SU-DHL-6 (cell line): ENCODE measurements around the gene KCNH3.

ENCODE experiments used
- H2AFZ ChIP-seq: fragments of 200-600 bp; sonication (generic); 2 replicates; pipeline ENCODE4 v1.6.1; 2014; ENCODE audit warnings: low read depth, mild to moderate bottlenecking, moderate library complexity, mixed read lengths, antibody characterized with exemption, low read length; ENCODE audit not compliant: severe bottlenecking
- H3F3A ChIP-seq: fragments of 200-600 bp; shearing (Covaris generic); 2 replicates; pipeline ENCODE4 v1.6.0; 2016; ENCODE audit warnings: antibody characterized with exemption, mild to moderate bottlenecking; ENCODE audit not compliant: insufficient read depth
- H3K27ac ChIP-seq: fragments of 200-600 bp; sonication (generic); 2 replicates; pipeline ENCODE4 v1.5.1; 2016; ENCODE audit warnings: low read depth, mild to moderate bottlenecking, low read length, moderate library complexity, mixed read lengths
- H3K27me3 ChIP-seq: fragments of 200-600 bp; sonication (generic), shearing (Covaris generic); 2 replicates; pipeline ENCODE4 v1.6.0; 2014; ENCODE audit warnings: mild to moderate bottlenecking, low read length
- H3K36me3 ChIP-seq: fragments of 200-600 bp; sonication (generic); 2 replicates; pipeline ENCODE4 v1.6.1; 2014; ENCODE audit warnings: mild to moderate bottlenecking, low read length, mixed read lengths
- H3K4me2 ChIP-seq: fragments of 300-600, 200-600 bp; shearing (Covaris generic), sonication (generic); 2 replicates; pipeline ENCODE4 v1.6.0; 2014; ENCODE audit warnings: low read length, low read depth, mild to moderate bottlenecking; ENCODE audit not compliant: poor library complexity, severe bottlenecking
- H3K4me3 ChIP-seq: fragments of 200-600 bp; sonication (generic); 2 replicates; pipeline ENCODE4 v1.5.1; 2014; ENCODE audit warnings: antibody characterized with exemption, low read length, mild to moderate bottlenecking, mixed read lengths; ENCODE audit not compliant: insufficient read depth, poor library complexity, severe bottlenecking
- H3K79me2 ChIP-seq: fragments of 200-600 bp; sonication (generic); 2 replicates; pipeline ENCODE4 v1.6.1; 2014; ENCODE audit warnings: mild to moderate bottlenecking, low read length, moderate library complexity; ENCODE audit not compliant: insufficient read depth
- H3K9ac ChIP-seq: fragments of 200-600 bp; sonication (generic); 2 replicates; pipeline ENCODE4 v1.7.0; 2014; ENCODE audit warnings: mild to moderate bottlenecking, low read length
- H3K9me2 ChIP-seq: fragments of 200-600 bp; sonication (generic); replicated peaks from 2 replicates; pipeline ENCODE4 v1.6.1; 2014; ENCODE audit warnings: low read length; ENCODE audit not compliant: insufficient read depth
- H3K9me3 ChIP-seq: fragments of 200-600 bp; sonication (generic); 2 replicates; pipeline ENCODE4 v1.6.1; 2014; ENCODE audit warnings: low read length, mixed read lengths; ENCODE audit not compliant: insufficient read depth
- H4K20me1 ChIP-seq: fragments of 200-600 bp; sonication (generic); 2 replicates; pipeline ENCODE4 v1.6.1; 2014; ENCODE audit warnings: low read depth, mild to moderate bottlenecking, antibody characterized with exemption, low read length, moderate library complexity, mixed read lengths
- EZH2phosphoT487 ChIP-seq: fragments of 200-600 bp; sonication (generic), shearing (Covaris generic); conservative IDR thresholded peaks from 2 replicates; pipeline ENCODE4 v1.6.1; 2018; ENCODE audit warnings: mild to moderate bottlenecking, antibody characterized with exemption, low read length, moderate library complexity, mixed read lengths
- TF ChIP-seq, protein P1 (sequence below): fragments of 200-600 bp; sonication (generic); IDR thresholded peaks from one replicate; pipeline ENCODE4 v1.5.1; 2017; ENCODE audit warnings: antibody characterized with exemption, mild to moderate bottlenecking, low read length, moderate library complexity; ENCODE audit not compliant: insufficient read depth, poor library complexity, severe bottlenecking

The KCNH3 gene

DNA sequence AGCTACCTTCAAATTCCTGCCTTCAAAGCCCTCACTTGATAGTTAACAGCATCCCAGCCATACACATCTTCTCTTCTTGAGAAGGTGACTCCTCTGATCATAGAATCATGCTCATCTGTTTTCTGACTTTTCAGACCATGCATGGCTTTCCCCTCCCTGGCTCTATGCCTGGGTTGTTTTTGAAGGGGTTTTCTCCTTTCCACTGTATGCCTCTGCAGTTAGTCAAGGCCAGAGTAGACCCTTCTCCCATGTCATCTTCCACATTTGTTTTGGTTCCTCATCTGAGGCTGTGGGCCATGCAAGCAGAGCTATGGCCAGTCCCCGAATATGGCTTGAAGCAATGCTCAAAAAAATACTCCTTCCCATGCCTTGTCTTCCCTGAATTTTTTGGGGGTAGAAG is 43.4 kb downstream of the KCNH3 start:
- no peak for TF ChIP-seq EZH2phosphoT487
- TF ChIP-seq, protein P1, sequence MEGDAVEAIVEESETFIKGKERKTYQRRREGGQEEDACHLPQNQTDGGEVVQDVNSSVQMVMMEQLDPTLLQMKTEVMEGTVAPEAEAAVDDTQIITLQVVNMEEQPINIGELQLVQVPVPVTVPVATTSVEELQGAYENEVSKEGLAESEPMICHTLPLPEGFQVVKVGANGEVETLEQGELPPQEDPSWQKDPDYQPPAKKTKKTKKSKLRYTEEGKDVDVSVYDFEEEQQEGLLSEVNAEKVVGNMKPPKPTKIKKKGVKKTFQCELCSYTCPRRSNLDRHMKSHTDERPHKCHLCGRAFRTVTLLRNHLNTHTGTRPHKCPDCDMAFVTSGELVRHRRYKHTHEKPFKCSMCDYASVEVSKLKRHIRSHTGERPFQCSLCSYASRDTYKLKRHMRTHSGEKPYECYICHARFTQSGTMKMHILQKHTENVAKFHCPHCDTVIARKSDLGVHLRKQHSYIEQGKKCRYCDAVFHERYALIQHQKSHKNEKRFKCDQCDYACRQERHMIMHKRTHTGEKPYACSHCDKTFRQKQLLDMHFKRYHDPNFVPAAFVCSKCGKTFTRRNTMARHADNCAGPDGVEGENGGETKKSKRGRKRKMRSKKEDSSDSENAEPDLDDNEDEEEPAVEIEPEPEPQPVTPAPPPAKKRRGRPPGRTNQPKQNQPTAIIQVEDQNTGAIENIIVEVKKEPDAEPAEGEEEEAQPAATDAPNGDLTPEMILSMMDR, result no peak
- no peak overlapping the region for H3K4me3 ChIP-seq
- peaks cover 4% of the 10 kb centered on the region; the same call in 1 of the 2 replicates for H3K79me2 ChIP-seq
- no peak overlapping the region for H2AFZ ChIP-seq
- no peaks in the 10 kb centered on the region for H3K36me3 ChIP-seq
- H3K27me3 ChIP-seq, result no peaks in the 10 kb centered on the region
- H3K9me2 ChIP-seq, result no peaks in the 10 kb centered on the region
- H3K9ac ChIP-seq, result no peak overlapping the region
- H3K4me2 ChIP-seq, result no peak overlapping the region
- no peak overlapping the region for H3K27ac ChIP-seq
- H4K20me1 ChIP-seq, result no peaks in the 10 kb centered on the region
- no peaks in the 10 kb centered on the region for H3F3A ChIP-seq
- H3K9me3 ChIP-seq, result no peaks in the 10 kb centered on the region

- Histone ChIP-seq H3K4me2 (no peak overlapping the region), H3K9ac (no peak overlapping the region), H4K20me1 (no peaks in the 10 kb centered on the region), H3K79me2 (peaks cover 4% of the 10 kb centered on the region; the same call in 1 of the 2 replicates), H3K27me3 (no peaks in the 10 kb centered on the region), H3F3A (no peaks in the 10 kb centered on the region), H3K9me3 (no peaks in the 10 kb centered on the region), H3K9me2 (no peaks in the 10 kb centered on the region), H3K36me3 (no peaks in the 10 kb centered on the region), H3K4me3 (no peak overlapping the region), H3K27ac (no peak overlapping the region), H2AFZ (no peak overlapping the region)
- TF ChIP-seq, protein P1, result no peak
- no peak for TF ChIP-seq EZH2phosphoT487
Measured at GRCh38 chr12:49582850-49583249, 44.0 kb downstream of the KCNH3 start.

GRCh38 chr12:49583366-49584094 is 44.7 kb downstream of the KCNH3 start:
- H3K4me3 ChIP-seq, result no peak overlapping the region
- no peaks in the 10 kb centered on the region for H3K9me2 ChIP-seq
- H3K4me2 ChIP-seq, result no peak overlapping the region
- no peaks in the 10 kb centered on the region for H3F3A ChIP-seq
- no peaks in the 10 kb centered on the region for H4K20me1 ChIP-seq
- H3K36me3 ChIP-seq, result no peaks in the 10 kb centered on the region
- H3K79me2 ChIP-seq, result peaks cover 4% of the 10 kb centered on the region; the same call in 1 of the 2 replicates
- H3K27ac ChIP-seq, result no peak overlapping the region
- H2AFZ ChIP-seq, result no peak overlapping the region
- no peaks in the 10 kb centered on the region for H3K9me3 ChIP-seq
- TF ChIP-seq EZH2phosphoT487, result no peak
- TF ChIP-seq, protein P1, result no peak
- no peak overlapping the region for H3K9ac ChIP-seq
- H3K27me3 ChIP-seq, result no peaks in the 10 kb centered on the region
